Neural cell (in vitro differentiated cells): ENCODE data around the gene LRRK1. TPM values are rescaled to one million over a fixed set of nuclear protein-coding genes. Genes with fewer than 3 reads are reported as not detected.

Source experiments
- H2AFZ ChIP-seq: fragments of 200-600, 300-800 bp; sonication (generic), shearing (Covaris generic); 2 replicates; pipeline ENCODE4 v1.6.0; 2014; ENCODE audit warnings: low read depth, mild to moderate bottlenecking, antibody characterized with exemption, low read length, moderate library complexity
- H3F3A ChIP-seq: fragments of 200-600 bp; shearing (Covaris generic); 2 replicates; pipeline ENCODE4 v1.6.1; 2016; ENCODE audit warnings: mild to moderate bottlenecking, moderate library complexity, mixed read lengths, antibody characterized with exemption, low read length; ENCODE audit not compliant: insufficient read depth, poor library complexity, severe bottlenecking
- H3K27ac ChIP-seq: fragments of 200-600, 300-800 bp; sonication (generic), shearing (Covaris generic); 2 replicates; pipeline ENCODE4 v1.5.1; 2014; ENCODE audit warnings: mild to moderate bottlenecking, low read length, moderate library complexity
- H3K27me3 ChIP-seq: fragments of 300-800, 200-600 bp; sonication (generic), shearing (Covaris generic); 2 replicates; pipeline ENCODE4 v1.6.0; 2014; ENCODE audit warnings: mild to moderate bottlenecking, low read depth, low read length, moderate library complexity; ENCODE audit not compliant: insufficient read depth
- H3K36me3 ChIP-seq: fragments of 300-800, 200-600 bp; sonication (generic), shearing (Covaris generic); 2 replicates; pipeline ENCODE4 v1.5.1; 2014; ENCODE audit warnings: mild to moderate bottlenecking, antibody characterized with exemption, low read length, moderate library complexity; ENCODE audit not compliant: insufficient read depth
- H3K4me2 ChIP-seq: fragments of 300-800, 200-600 bp; sonication (generic), shearing (Covaris generic); 2 replicates; pipeline ENCODE4 v1.6.0; 2014; ENCODE audit warnings: mild to moderate bottlenecking, low read length
- H3K4me3 ChIP-seq: fragments of 300-800, 200-600 bp; sonication (generic), shearing (Covaris generic); 2 replicates; pipeline ENCODE4 v1.5.1; 2014; ENCODE audit warnings: mild to moderate bottlenecking, low read length, moderate library complexity
- H3K79me2 ChIP-seq: fragments of 200-600 bp; shearing (Covaris generic); replicated peaks from 2 replicates; pipeline ENCODE4 v1.6.0; 2014; ENCODE audit warnings: mild to moderate bottlenecking, low read length, moderate library complexity; ENCODE audit not compliant: insufficient read depth
- H3K9ac ChIP-seq: fragments of 300-800, 200-600 bp; sonication (generic), shearing (Covaris generic); 2 replicates; pipeline ENCODE4 v1.6.1; 2016; ENCODE audit warnings: mild to moderate bottlenecking, low read length, mixed read lengths
- H3K9me2 ChIP-seq: fragments of 200-600 bp; shearing (Covaris generic); 2 replicates; pipeline ENCODE4 v1.6.1; 2016; ENCODE audit warnings: mild to moderate bottlenecking, low read length, mixed read lengths; ENCODE audit not compliant: insufficient read depth
- H3K9me3 ChIP-seq: fragments of 200-600, 300-800 bp; sonication (generic), shearing (Covaris generic); 2 replicates; pipeline ENCODE4 v1.6.1; 2016; ENCODE audit warnings: mild to moderate bottlenecking, mixed run types, low read length, moderate library complexity, mixed read lengths
- H4K20me1 ChIP-seq: fragments of 200-600 bp; shearing (Covaris generic); 2 replicates; pipeline ENCODE4 v1.6.1; 2016; ENCODE audit warnings: mild to moderate bottlenecking, mixed run types; ENCODE audit not compliant: insufficient read depth
- EP300 ChIP-seq: fragments of 450-650 bp; conservative IDR thresholded peaks from 2 replicates; pipeline ENCODE4 v1.6.1; 2014; ENCODE audit warnings: antibody characterized with exemption, mild to moderate bottlenecking, moderate library complexity; ENCODE audit not compliant: poor library complexity, severe bottlenecking
- EZH2 ChIP-seq: fragments of 200-600, 300-800 bp; shearing (Covaris generic), sonication (generic); IDR thresholded peaks from 2 replicates; pipeline ENCODE4 v1.6.1; 2014; ENCODE audit warnings: antibody characterized with exemption, low read length, borderline replicate concordance, mild to moderate bottlenecking; ENCODE audit not compliant: insufficient read depth, poor library complexity, severe bottlenecking
- MXI1 ChIP-seq: fragments of 450-650 bp; conservative IDR thresholded peaks from 2 replicates; pipeline ENCODE4 v1.6.1; 2014; ENCODE audit warnings: antibody characterized with exemption, mild to moderate bottlenecking; ENCODE audit not compliant: poor library complexity, severe bottlenecking
- POLR2AphosphoS5 ChIP-seq: IDR thresholded peaks from 2 replicates; pipeline ENCODE4 v1.6.1; 2012
- RAD21 ChIP-seq: fragments of 450-650 bp; conservative IDR thresholded peaks from 2 replicates; pipeline ENCODE4 v1.6.1; 2014; ENCODE audit warnings: antibody characterized with exemption, mild to moderate bottlenecking, moderate library complexity
- SMC3 ChIP-seq: fragments of 450-650 bp; conservative IDR thresholded peaks from 2 replicates; pipeline ENCODE4 v1.6.1; 2014; ENCODE audit warnings: antibody characterized with exemption, mild to moderate bottlenecking, moderate library complexity; ENCODE audit not compliant: poor library complexity
- TAF1 ChIP-seq: IDR thresholded peaks from 2 replicates; pipeline ENCODE4 v1.6.1; 2012; ENCODE audit warnings: low read depth
- polyA plus RNA-seq: library from polyadenylated mRNA; depleted of rRNA; stranded (reverse); fragments of >200 nt; gene quantifications from 2 replicates; pipeline ENCODE4 v1.2.3, GENCODE V29; 2014
- TF ChIP-seq, protein P1 (sequence below): fragments of 450-650 bp; IDR thresholded peaks from 2 replicates; pipeline ENCODE4 v1.5.1; 2014; ENCODE audit warnings: antibody characterized with exemption, mild to moderate bottlenecking, moderate library complexity; ENCODE audit not compliant: poor library complexity, severe bottlenecking
- TF ChIP-seq, protein P2 (sequence below): IDR thresholded peaks from 2 replicates; pipeline ENCODE4 v1.6.1; 2012; ENCODE audit warnings: borderline replicate concordance

LRRK1 gene
- polyA plus RNA-seq, 1 donor from 2014 or later: 0.06 TPM

DNA sequence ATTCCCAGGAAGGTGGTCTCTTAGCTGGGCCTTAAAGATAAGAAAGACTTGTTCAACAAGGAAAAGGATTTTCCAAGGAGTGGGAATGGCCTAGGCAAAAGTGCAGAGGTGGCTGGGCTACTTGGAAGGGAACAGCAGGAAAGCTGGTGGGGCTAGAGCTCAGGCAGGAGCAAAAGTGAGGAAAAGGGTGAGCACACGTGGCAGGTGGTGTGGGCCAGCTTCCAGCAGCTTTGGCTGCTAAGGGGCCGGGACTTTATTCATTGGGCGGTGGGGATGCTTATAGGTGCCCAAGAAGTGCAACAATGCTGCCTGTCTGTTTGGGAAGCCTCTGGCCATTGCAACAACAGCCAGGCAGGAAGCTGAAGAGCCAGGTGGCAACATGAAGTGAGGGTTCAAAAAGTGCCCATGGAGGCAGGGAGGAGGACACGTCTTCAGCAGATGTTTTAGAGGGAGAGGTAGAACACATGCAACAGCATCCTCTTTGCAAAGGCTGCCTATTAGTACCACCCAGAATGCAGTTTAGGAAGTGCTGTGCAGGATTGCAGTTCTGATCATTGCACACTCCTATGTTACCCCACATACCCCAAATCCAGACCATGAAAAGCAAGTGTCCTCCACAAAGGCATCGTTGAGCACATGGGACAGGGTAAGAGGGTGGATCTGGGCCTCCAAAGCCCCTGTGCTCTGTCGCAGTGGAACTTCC lies 25.7 kb upstream of the LRRK1 start:
- no peaks in the 10 kb centered on the region for H3K79me2 ChIP-seq
- TF ChIP-seq TAF1: no peak
- H3K27ac ChIP-seq: no peak overlapping the region
- no peaks in the 10 kb centered on the region for H3K36me3 ChIP-seq
- no peak overlapping the region for H3K4me2 ChIP-seq
- H3K9me3 ChIP-seq: no peaks in the 10 kb centered on the region
- no peaks in the 10 kb centered on the region for H3F3A ChIP-seq
- no peaks in the 10 kb centered on the region for H3K9me2 ChIP-seq
- no peaks in the 10 kb centered on the region for H4K20me1 ChIP-seq
- no peak overlapping the region for H3K9ac ChIP-seq
- H2AFZ ChIP-seq: no peak overlapping the region
- no peaks in the 10 kb centered on the region for H3K27me3 ChIP-seq
- H3K4me3 ChIP-seq: no peak overlapping the region

DNA sequence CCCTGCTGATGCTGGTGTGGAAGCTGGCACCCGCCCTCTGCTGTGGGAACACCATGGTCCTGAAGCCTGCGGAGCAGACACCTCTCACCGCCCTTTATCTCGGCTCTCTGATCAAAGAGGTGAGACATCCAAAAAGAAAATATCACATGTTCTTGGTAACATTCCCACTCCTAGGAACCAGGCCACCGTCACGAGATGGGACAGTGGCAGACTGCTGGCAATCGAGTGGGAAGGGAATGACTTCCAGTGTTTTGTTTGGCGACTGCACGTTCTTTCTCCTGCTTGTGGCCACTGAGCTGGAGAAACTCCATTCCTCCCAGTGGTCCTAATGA lies 25.2 kb upstream of the LRRK1 start:
- H3K27ac ChIP-seq: no peak overlapping the region
- TF ChIP-seq MXI1 (no peak), RAD21 (no peak), TAF1 (no peak), SMC3 (no peak), EP300 (no peak), POLR2AphosphoS5 (no peak), EZH2 (no peak)
- TF ChIP-seq, protein P1, sequence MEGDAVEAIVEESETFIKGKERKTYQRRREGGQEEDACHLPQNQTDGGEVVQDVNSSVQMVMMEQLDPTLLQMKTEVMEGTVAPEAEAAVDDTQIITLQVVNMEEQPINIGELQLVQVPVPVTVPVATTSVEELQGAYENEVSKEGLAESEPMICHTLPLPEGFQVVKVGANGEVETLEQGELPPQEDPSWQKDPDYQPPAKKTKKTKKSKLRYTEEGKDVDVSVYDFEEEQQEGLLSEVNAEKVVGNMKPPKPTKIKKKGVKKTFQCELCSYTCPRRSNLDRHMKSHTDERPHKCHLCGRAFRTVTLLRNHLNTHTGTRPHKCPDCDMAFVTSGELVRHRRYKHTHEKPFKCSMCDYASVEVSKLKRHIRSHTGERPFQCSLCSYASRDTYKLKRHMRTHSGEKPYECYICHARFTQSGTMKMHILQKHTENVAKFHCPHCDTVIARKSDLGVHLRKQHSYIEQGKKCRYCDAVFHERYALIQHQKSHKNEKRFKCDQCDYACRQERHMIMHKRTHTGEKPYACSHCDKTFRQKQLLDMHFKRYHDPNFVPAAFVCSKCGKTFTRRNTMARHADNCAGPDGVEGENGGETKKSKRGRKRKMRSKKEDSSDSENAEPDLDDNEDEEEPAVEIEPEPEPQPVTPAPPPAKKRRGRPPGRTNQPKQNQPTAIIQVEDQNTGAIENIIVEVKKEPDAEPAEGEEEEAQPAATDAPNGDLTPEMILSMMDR: no peak
- TF ChIP-seq, protein P2, sequence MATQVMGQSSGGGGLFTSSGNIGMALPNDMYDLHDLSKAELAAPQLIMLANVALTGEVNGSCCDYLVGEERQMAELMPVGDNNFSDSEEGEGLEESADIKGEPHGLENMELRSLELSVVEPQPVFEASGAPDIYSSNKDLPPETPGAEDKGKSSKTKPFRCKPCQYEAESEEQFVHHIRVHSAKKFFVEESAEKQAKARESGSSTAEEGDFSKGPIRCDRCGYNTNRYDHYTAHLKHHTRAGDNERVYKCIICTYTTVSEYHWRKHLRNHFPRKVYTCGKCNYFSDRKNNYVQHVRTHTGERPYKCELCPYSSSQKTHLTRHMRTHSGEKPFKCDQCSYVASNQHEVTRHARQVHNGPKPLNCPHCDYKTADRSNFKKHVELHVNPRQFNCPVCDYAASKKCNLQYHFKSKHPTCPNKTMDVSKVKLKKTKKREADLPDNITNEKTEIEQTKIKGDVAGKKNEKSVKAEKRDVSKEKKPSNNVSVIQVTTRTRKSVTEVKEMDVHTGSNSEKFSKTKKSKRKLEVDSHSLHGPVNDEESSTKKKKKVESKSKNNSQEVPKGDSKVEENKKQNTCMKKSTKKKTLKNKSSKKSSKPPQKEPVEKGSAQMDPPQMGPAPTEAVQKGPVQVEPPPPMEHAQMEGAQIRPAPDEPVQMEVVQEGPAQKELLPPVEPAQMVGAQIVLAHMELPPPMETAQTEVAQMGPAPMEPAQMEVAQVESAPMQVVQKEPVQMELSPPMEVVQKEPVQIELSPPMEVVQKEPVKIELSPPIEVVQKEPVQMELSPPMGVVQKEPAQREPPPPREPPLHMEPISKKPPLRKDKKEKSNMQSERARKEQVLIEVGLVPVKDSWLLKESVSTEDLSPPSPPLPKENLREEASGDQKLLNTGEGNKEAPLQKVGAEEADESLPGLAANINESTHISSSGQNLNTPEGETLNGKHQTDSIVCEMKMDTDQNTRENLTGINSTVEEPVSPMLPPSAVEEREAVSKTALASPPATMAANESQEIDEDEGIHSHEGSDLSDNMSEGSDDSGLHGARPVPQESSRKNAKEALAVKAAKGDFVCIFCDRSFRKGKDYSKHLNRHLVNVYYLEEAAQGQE: no peak
- H3K27me3 ChIP-seq: no peaks in the 10 kb centered on the region
- no peaks in the 10 kb centered on the region for H3K9me3 ChIP-seq
- H2AFZ ChIP-seq: no peak overlapping the region
- no peak overlapping the region for H3K4me3 ChIP-seq
- H4K20me1 ChIP-seq: no peaks in the 10 kb centered on the region
- no peaks in the 10 kb centered on the region for H3F3A ChIP-seq
- H3K79me2 ChIP-seq: no peaks in the 10 kb centered on the region
- H3K9me2 ChIP-seq: no peaks in the 10 kb centered on the region
- H3K4me2 ChIP-seq: no peak overlapping the region
- H3K9ac ChIP-seq: no peak overlapping the region
- H3K36me3 ChIP-seq: no peaks in the 10 kb centered on the region

DNA sequence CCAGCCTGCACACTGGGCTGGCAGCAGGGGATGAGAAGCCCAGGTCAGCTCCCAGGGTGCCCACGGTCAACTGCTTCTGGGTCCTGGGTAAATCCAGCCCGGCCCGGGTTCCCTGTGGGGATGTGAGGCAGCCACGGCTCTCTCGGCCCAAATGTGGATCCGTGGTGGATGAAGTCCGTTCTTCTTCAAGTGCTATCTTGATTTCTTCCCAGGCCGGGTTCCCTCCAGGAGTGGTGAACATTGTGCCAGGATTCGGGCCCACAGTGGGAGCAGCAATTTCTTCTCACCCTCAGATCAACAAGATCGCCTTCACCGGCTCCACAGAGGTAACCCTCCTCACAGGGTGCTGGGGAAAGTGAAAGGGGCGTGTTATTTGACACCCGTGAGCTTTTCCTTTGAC lies 23.4 kb upstream of the LRRK1 start:
- Histone ChIP-seq H3K79me2 (no peaks in the 10 kb centered on the region), H4K20me1 (no peaks in the 10 kb centered on the region), H3K36me3 (no peaks in the 10 kb centered on the region), H3F3A (no peaks in the 10 kb centered on the region), H3K4me3 (no peak overlapping the region), H2AFZ (no peak overlapping the region), H3K27me3 (no peaks in the 10 kb centered on the region), H3K9ac (no peak overlapping the region), H3K9me3 (no peaks in the 10 kb centered on the region), H3K4me2 (no peak overlapping the region), H3K9me2 (no peaks in the 10 kb centered on the region), H3K27ac (no peak overlapping the region)
- no peak for TF ChIP-seq TAF1
- TF ChIP-seq RAD21: no peak
- TF ChIP-seq EZH2: no peak
- TF ChIP-seq, protein P2: no peak
- TF ChIP-seq, protein P1: no peak
- TF ChIP-seq SMC3: no peak
- TF ChIP-seq POLR2AphosphoS5: no peak
- TF ChIP-seq EP300: no peak
